T1000 (cell line): Measurements from ENCODE around the gene SPANXN3.
"Not testable (repeated sequence)": the region's sequence is repeated elsewhere in the genome, so short reads cannot be mapped to it uniquely, and the experiment has no call there.

Experiments
- DNase-seq: peaks from one replicate; lab custom pipeline; 2025; ENCODE audit warnings: mixed read lengths; lab: John Stamatoyannopoulos, UW

Gene SPANXN3

GRCh38 chrX:143517375-143517774 lies at the start of gene SPANXN3:
Gene SPANXN3, minus strand, starts transcription at chrX:143517475. Its CDS starts 84 bp downstream, at chrX:143517391.
- DNase-seq: not testable (repeated sequence)

- DNase-seq: no peak
Measured at GRCh38 chrX:143536176-143536575, 18.9 kb upstream of the SPANXN3 start.

- not testable (repeated sequence) for DNase-seq
Measured at GRCh38 chrX:143502196-143502595, 15.1 kb downstream of the SPANXN3 start.

GRCh38 chrX:143500751-143501150 lies 16.5 kb downstream of the SPANXN3 start:
- DNase-seq: no peak

- no peak for DNase-seq
Measured at GRCh38 chrX:143486105-143486504, 31.2 kb downstream of the SPANXN3 start.

- DNase-seq: no peak
Measured at GRCh38 chrX:143476751-143477150, 40.5 kb downstream of the SPANXN3 start.

- no peak for DNase-seq
Measured at GRCh38 chrX:143472347-143472938, 44.8 kb downstream of the SPANXN3 start.

- DNase-seq: no peak
Measured at GRCh38 chrX:143466130-143466529, 51.1 kb downstream of the SPANXN3 start.

GRCh38 chrX:143462696-143463095 lies 54.6 kb downstream of the SPANXN3 start:
- DNase-seq: no peak

GRCh38 chrX:143461606-143462005 lies 55.7 kb downstream of the SPANXN3 start:
- DNase-seq: no peak
